HepG2 (cell line): Measurements from ENCODE around the gene PDHA1.

Experiments
- ATF4 ChIP-seq, 2 experiments: fragments of 450-650 bp in 1 of 2; sonication (generic) in 1 of 2; formaldehyde crosslinking; IDR thresholded peaks; 2 replicates each; pipeline versions ENCODE4 v1.5.0 to v1.8.0; 2020 to 2022; ENCODE audit warnings: mild to moderate bottlenecking in 1 of 2, missing genetic modification reagents in 1 of 2
- REST ChIP-seq, 2 experiments: IDR thresholded peaks; 2 replicates each; pipeline ENCODE4 v1.6.1; 2011 to 2012; ENCODE audit warnings: low read length in 2 of 2, borderline replicate concordance in 1 of 2, low read depth in 1 of 2, mild to moderate bottlenecking in 1 of 2, moderate library complexity in 1 of 2

GRCh38 chrX:19343085-19343534 lies 617 bp upstream of the PDHA1 start:
- TF ChIP-seq REST (IDR thresholded peaks at IDR 0.05; ENCODE audit: borderline replicate concordance in 1 of 2, low read depth in 1 of 2, low read length in 2 of 2) (no peak), ATF4 (CRISPR knock-in tag; IDR thresholded peaks at IDR 0.05) (no peak)
